Adipocyte (in vitro differentiated cells): ENCODE measurements around the gene CDK17.
"Not testable (repeated sequence)": the region's sequence is repeated elsewhere in the genome, so short reads cannot be mapped to it uniquely, and the experiment has no call there.

Experiments
- DNase-seq: peaks from one replicate; pipeline ENCODE4 v3.0.0-alpha.2; 2015; ENCODE audit warnings: low read depth
- H3K27me3 ChIP-seq: replicated peaks from 2 replicates; pipeline ENCODE4 v1.7.0; 2013; ENCODE audit warnings: mild to moderate bottlenecking, low read length, moderate library complexity; ENCODE audit not compliant: control insufficient read depth, insufficient read depth
- H3K36me3 ChIP-seq: 2 replicates; pipeline ENCODE4 v1.7.0; 2013; ENCODE audit warnings: low read length, mild to moderate bottlenecking, moderate library complexity; ENCODE audit not compliant: control insufficient read depth, insufficient read depth, severe bottlenecking
- H3K4me1 ChIP-seq: 2 replicates; pipeline ENCODE4 v1.7.0; 2013; ENCODE audit warnings: mild to moderate bottlenecking, low read length, moderate library complexity; ENCODE audit not compliant: control insufficient read depth, insufficient read depth
- H3K4me3 ChIP-seq: 2 replicates; pipeline ENCODE4 v1.7.0; 2013; ENCODE audit warnings: mild to moderate bottlenecking, low read length, moderate library complexity
- H3K9ac ChIP-seq: 2 replicates; pipeline ENCODE4 v1.7.0; 2013; ENCODE audit warnings: mild to moderate bottlenecking, low read length, moderate library complexity
- H3K9me3 ChIP-seq: 2 replicates; pipeline ENCODE4 v1.7.0; 2013; ENCODE audit warnings: mild to moderate bottlenecking, low read length, moderate library complexity; ENCODE audit not compliant: control insufficient read depth

CDK17 gene

GRCh38 chr12:96432496-96433321, 32.5 kb upstream of the CDK17 start:
- not testable (repeated sequence) for H3K27me3 ChIP-seq, H3K9ac ChIP-seq, H3K36me3 ChIP-seq, H3K9me3 ChIP-seq, H3K4me3 ChIP-seq, DNase-seq
- peaks cover 11% of the 10 kb centered on the region for H3K4me1 ChIP-seq

- no peaks in the 10 kb centered on the region for H3K9me3 ChIP-seq
- peaks cover 21% of the 10 kb centered on the region for H3K4me1 ChIP-seq
- no peaks in the 10 kb centered on the region for H3K27me3 ChIP-seq
- H3K9ac ChIP-seq: no peak overlapping the region
- no peaks in the 10 kb centered on the region for H3K36me3 ChIP-seq
- DNase-seq: no peak
- H3K4me3 ChIP-seq: no peak overlapping the region
Observed at GRCh38 chr12:96431067-96431466, 30.8 kb upstream of the CDK17 start.

GRCh38 chr12:96427269-96427729, 27.1 kb upstream of the CDK17 start:
- peak; percentile 98 for DNase-seq
- Histone ChIP-seq H3K27me3 (no peaks in the 10 kb centered on the region), H3K4me1 (peaks cover 35% of the 10 kb centered on the region), H3K9me3 (no peaks in the 10 kb centered on the region), H3K36me3 (no peaks in the 10 kb centered on the region), H3K4me3 (peak overlapping the region; percentile 74), H3K9ac (peak overlapping the region; percentile 82)

- H3K4me1 ChIP-seq: peaks cover 47% of the 10 kb centered on the region
- H3K9me3 ChIP-seq: no peaks in the 10 kb centered on the region
- no peak overlapping the region for H3K4me3 ChIP-seq
- H3K36me3 ChIP-seq: no peaks in the 10 kb centered on the region
- peak overlapping the region; percentile 50 for H3K9ac ChIP-seq
- no peaks in the 10 kb centered on the region for H3K27me3 ChIP-seq
- peak; percentile 88 for DNase-seq
Observed at GRCh38 chr12:96425951-96426350, 25.7 kb upstream of the CDK17 start.

- Histone ChIP-seq H3K4me1 (peaks cover 53% of the 10 kb centered on the region), H3K27me3 (no peaks in the 10 kb centered on the region)
- peak; percentile 80 for DNase-seq
Observed at GRCh38 chr12:96425321-96425720, 25.1 kb upstream of the CDK17 start.

GRCh38 chr12:96424601-96425000, 24.4 kb upstream of the CDK17 start:
- Histone ChIP-seq H3K4me3 (no peak overlapping the region), H3K4me1 (peaks cover 58% of the 10 kb centered on the region), H3K27me3 (no peaks in the 10 kb centered on the region), H3K9ac (no peak overlapping the region), H3K9me3 (no peaks in the 10 kb centered on the region), H3K36me3 (no peaks in the 10 kb centered on the region)
- DNase-seq: no peak

More at GRCh38 chr12:96425321-96425720, 25.1 kb upstream of the CDK17 start:
- no peaks in the 10 kb centered on the region for H3K36me3 ChIP-seq
- H3K9me3 ChIP-seq: no peaks in the 10 kb centered on the region
- peak overlapping the region; percentile 50 for H3K9ac ChIP-seq
- H3K4me3 ChIP-seq: no peak overlapping the region

- Histone ChIP-seq H3K36me3 (no peaks in the 10 kb centered on the region), H3K27me3 (no peaks in the 10 kb centered on the region), H3K4me3 (no peak overlapping the region), H3K9me3 (no peaks in the 10 kb centered on the region), H3K9ac (peak overlapping the region; percentile 62), H3K4me1 (peaks cover 50% of the 10 kb centered on the region)
- DNase-seq: peak; percentile 47
Observed at GRCh38 chr12:96422192-96422591, 22.0 kb upstream of the CDK17 start.

GRCh38 chr12:96421014-96421413, 20.8 kb upstream of the CDK17 start:
- no peaks in the 10 kb centered on the region for H3K9me3 ChIP-seq
- H3K4me1 ChIP-seq: peaks cover 47% of the 10 kb centered on the region
- no peaks in the 10 kb centered on the region for H3K36me3 ChIP-seq
- peak overlapping the region; percentile 76 for H3K9ac ChIP-seq
- H3K27me3 ChIP-seq: no peaks in the 10 kb centered on the region
- peak overlapping the region; percentile 77 for H3K4me3 ChIP-seq
- no peak for DNase-seq

- H3K9me3 ChIP-seq: no peaks in the 10 kb centered on the region
- peaks cover 40% of the 10 kb centered on the region for H3K4me1 ChIP-seq
- no peaks in the 10 kb centered on the region for H3K27me3 ChIP-seq
- no peak for DNase-seq
- H3K4me3 ChIP-seq: peak overlapping the region; percentile 77
- peak overlapping the region; percentile 76 for H3K9ac ChIP-seq
- no peaks in the 10 kb centered on the region for H3K36me3 ChIP-seq
Observed at GRCh38 chr12:96420277-96420835, 20.1 kb upstream of the CDK17 start.

GRCh38 chr12:96419576-96420276, 19.5 kb upstream of the CDK17 start:
- H3K9ac ChIP-seq: no peak overlapping the region
- H3K4me3 ChIP-seq: no peak overlapping the region
- no peaks in the 10 kb centered on the region for H3K9me3 ChIP-seq
- no peaks in the 10 kb centered on the region for H3K27me3 ChIP-seq
- no peak for DNase-seq
- H3K36me3 ChIP-seq: no peaks in the 10 kb centered on the region
- H3K4me1 ChIP-seq: peaks cover 37% of the 10 kb centered on the region

GRCh38 chr12:96417688-96418087, 17.4 kb upstream of the CDK17 start:
- not testable (repeated sequence) for H3K4me3 ChIP-seq, DNase-seq, H3K9ac ChIP-seq, H3K36me3 ChIP-seq, H3K27me3 ChIP-seq, H3K9me3 ChIP-seq
- peaks cover 37% of the 10 kb centered on the region for H3K4me1 ChIP-seq
